Endothelial cell of umbilical vein (primary cell): ENCODE measurements around the gene STAU1.

Experiments
- EZH2 ChIP-seq: IDR thresholded peaks from 2 replicates; pipeline ENCODE4 v1.6.1; 2012; ENCODE audit warnings: borderline replicate concordance, low read depth, mild to moderate bottlenecking, moderate library complexity, low read length, inconsistent platforms; ENCODE audit not compliant: severe bottlenecking
- GATA2 ChIP-seq: IDR thresholded peaks from 2 replicates; pipeline ENCODE4 v1.7.0; 2011; ENCODE audit warnings: low read depth, mild to moderate bottlenecking, moderate library complexity, mixed read lengths, low read length; ENCODE audit not compliant: insufficient read length, insufficient read depth
- POLR2A ChIP-seq: IDR thresholded peaks from 2 replicates; pipeline ENCODE4 v1.6.1; 2012; ENCODE audit warnings: low read depth, mild to moderate bottlenecking, control low read depth, low read length
- TF ChIP-seq, protein P1 (sequence below), 2 donors: IDR thresholded peaks; 1 replicate in 1 of 2; 2 replicates in 1 of 2; pipeline ENCODE4 v1.5.1; 2011; ENCODE audit warnings: low read length in 2 of 2, mild to moderate bottlenecking in 2 of 2, moderate library complexity in 2 of 2, control low read depth in 1 of 2, inconsistent platforms in 1 of 2, low read depth in 1 of 2; ENCODE audit not compliant: insufficient read depth in 1 of 2; ENCODE audit errors: extremely low read depth in 1 of 2

DNA sequence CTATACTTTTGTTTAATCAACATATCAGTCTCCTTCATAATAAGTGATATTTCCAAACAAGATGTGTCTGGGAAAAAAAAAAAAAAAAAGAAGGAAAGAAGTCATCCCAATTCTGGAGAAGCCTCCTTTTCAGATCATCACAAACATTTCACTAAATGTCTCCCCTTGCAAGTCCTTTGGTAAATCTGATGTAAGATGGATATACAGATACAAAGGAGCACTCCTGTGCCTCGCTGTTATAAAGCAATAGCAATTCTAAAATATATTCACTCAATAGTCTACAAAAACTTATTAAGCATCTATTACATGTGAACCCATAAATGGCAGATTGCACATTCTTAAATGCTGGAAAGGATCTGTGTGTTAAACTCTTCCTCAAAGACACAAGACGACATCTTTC lies 17.4 kb downstream of the STAU1 start:
- TF ChIP-seq EZH2 (no peak), POLR2A (no peak), GATA2 (no peak)
- TF ChIP-seq, protein P1, sequence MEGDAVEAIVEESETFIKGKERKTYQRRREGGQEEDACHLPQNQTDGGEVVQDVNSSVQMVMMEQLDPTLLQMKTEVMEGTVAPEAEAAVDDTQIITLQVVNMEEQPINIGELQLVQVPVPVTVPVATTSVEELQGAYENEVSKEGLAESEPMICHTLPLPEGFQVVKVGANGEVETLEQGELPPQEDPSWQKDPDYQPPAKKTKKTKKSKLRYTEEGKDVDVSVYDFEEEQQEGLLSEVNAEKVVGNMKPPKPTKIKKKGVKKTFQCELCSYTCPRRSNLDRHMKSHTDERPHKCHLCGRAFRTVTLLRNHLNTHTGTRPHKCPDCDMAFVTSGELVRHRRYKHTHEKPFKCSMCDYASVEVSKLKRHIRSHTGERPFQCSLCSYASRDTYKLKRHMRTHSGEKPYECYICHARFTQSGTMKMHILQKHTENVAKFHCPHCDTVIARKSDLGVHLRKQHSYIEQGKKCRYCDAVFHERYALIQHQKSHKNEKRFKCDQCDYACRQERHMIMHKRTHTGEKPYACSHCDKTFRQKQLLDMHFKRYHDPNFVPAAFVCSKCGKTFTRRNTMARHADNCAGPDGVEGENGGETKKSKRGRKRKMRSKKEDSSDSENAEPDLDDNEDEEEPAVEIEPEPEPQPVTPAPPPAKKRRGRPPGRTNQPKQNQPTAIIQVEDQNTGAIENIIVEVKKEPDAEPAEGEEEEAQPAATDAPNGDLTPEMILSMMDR (IDR thresholded peaks at IDR 0.05; ENCODE audit: extremely low read depth in 1 of 2, insufficient read depth in 1 of 2, low read depth in 1 of 2, low read length in 2 of 2): no peak
